GM23338 (cell line): ENCODE measurements around the gene FANCC. TPM values are rescaled to one million over a fixed set of nuclear protein-coding genes. Genes with fewer than 3 reads are reported as not detected.

Source experiments
- ATAC-seq: fragments of 200-7000 bp; cut with Tn5 transposase; 3 replicates; pipeline ENCODE4 v1.9.1; 2020
- DNase-seq: peaks from one replicate; pipeline ENCODE4 v3.0.0-alpha.2; 2015; ENCODE audit warnings: low spot score
- H2AFZ ChIP-seq: fragments of 200-600 bp; sonication (generic); 2 replicates; pipeline ENCODE4 v1.8.0; 2016; ENCODE audit warnings: antibody characterized with exemption, mild to moderate bottlenecking, moderate library complexity
- H3F3A ChIP-seq: fragments of 200-600 bp; sonication (generic); replicated peaks from 2 replicates; pipeline ENCODE4 v1.8.0; 2017; ENCODE audit warnings: antibody characterized with exemption, mixed run types, low read depth
- H3K27ac ChIP-seq: fragments of 200-600 bp; sonication (generic); 2 replicates; pipeline ENCODE4 v1.6.1; 2016; ENCODE audit warnings: low read depth
- H3K27me3 ChIP-seq: fragments of 200-600 bp; sonication (generic); 2 replicates; pipeline ENCODE4 v1.8.0; 2016; ENCODE audit warnings: mild to moderate bottlenecking, mixed run types, moderate library complexity; ENCODE audit not compliant: insufficient read depth
- H3K36me3 ChIP-seq: fragments of 200-600 bp; sonication (generic); 2 replicates; pipeline ENCODE4 v1.8.0; 2016; ENCODE audit warnings: mild to moderate bottlenecking; ENCODE audit not compliant: insufficient read depth
- H3K4me1 ChIP-seq: fragments of 200-600 bp; sonication (generic); 2 replicates; pipeline ENCODE4 v1.8.0; 2016; ENCODE audit warnings: mild to moderate bottlenecking, moderate library complexity; ENCODE audit not compliant: insufficient read depth
- H3K4me2 ChIP-seq: fragments of 200-600 bp; sonication (generic); 2 replicates; pipeline ENCODE4 v1.7.1; 2017; ENCODE audit warnings: mixed run types
- H3K4me3 ChIP-seq: fragments of 200-600 bp; sonication (generic); 2 replicates; pipeline ENCODE4 v1.6.1; 2016; ENCODE audit warnings: mixed run types
- H3K79me2 ChIP-seq: fragments of 200-600 bp; sonication (generic); replicated peaks from 2 replicates; pipeline ENCODE4 v1.8.0; 2017; ENCODE audit warnings: mild to moderate bottlenecking; ENCODE audit not compliant: insufficient read depth
- H3K9me2 ChIP-seq: fragments of 200-600 bp; sonication (generic); 2 replicates; pipeline ENCODE4 v1.8.0; 2017; ENCODE audit not compliant: insufficient read depth
- H4K20me1 ChIP-seq: fragments of 200-600 bp; sonication (generic); replicated peaks from 2 replicates; pipeline ENCODE4 v1.8.0; 2017; ENCODE audit warnings: mild to moderate bottlenecking; ENCODE audit not compliant: insufficient read depth
- H3K27ac Mint-ChIP-seq: 2 replicates; pipeline ENCODE4 v1.8.0; 2020; ENCODE audit warnings: inconsistent platforms, mild to moderate bottlenecking, moderate library complexity, mixed read lengths
- H3K27me3 Mint-ChIP-seq: 3 replicates; pipeline ENCODE4 v1.8.0; 2022; ENCODE audit warnings: low read depth, mild to moderate bottlenecking, moderate library complexity, mixed read lengths, inconsistent platforms; ENCODE audit not compliant: insufficient read depth, poor library complexity
- H3K36me3 Mint-ChIP-seq: 3 replicates; pipeline ENCODE4 v1.8.0; 2021; ENCODE audit warnings: low read depth, mild to moderate bottlenecking, inconsistent platforms, moderate library complexity, mixed read lengths
- H3K4me1 Mint-ChIP-seq: 3 replicates; pipeline ENCODE4 v1.8.0; 2020; ENCODE audit warnings: mild to moderate bottlenecking, inconsistent platforms, mixed read lengths
- H3K4me3 Mint-ChIP-seq: 3 replicates; pipeline ENCODE4 v1.8.0; 2021; ENCODE audit warnings: moderate library complexity, mild to moderate bottlenecking, inconsistent platforms, mixed read lengths
- H3K9me3 Mint-ChIP-seq: 3 replicates; pipeline ENCODE4 v1.8.0; 2020; ENCODE audit warnings: moderate library complexity, mild to moderate bottlenecking, inconsistent platforms, mixed read lengths
- EZH2phosphoT487 ChIP-seq: fragments of 200-600 bp; sonication (generic); IDR thresholded peaks from one replicate; pipeline ENCODE4 v1.8.1; 2018; ENCODE audit warnings: antibody characterized with exemption; ENCODE audit not compliant: unreplicated experiment
- NANOG ChIP-seq: IDR thresholded peaks from 2 replicates; pipeline ENCODE4 v1.6.1; 2016; ENCODE audit warnings: antibody characterized with exemption, borderline replicate concordance
- POLR2AphosphoS5 ChIP-seq: IDR thresholded peaks from 2 replicates; pipeline ENCODE4 v1.6.1; 2016; ENCODE audit warnings: antibody characterized with exemption, low read depth
- STAT1 ChIP-seq: IDR thresholded peaks from one replicate; pipeline ENCODE4 v1.6.1; 2016; ENCODE audit warnings: antibody characterized with exemption; ENCODE audit not compliant: unreplicated experiment
- polyA plus RNA-seq: library from polyadenylated mRNA; unstranded; fragments of >200 nt; fragmentation: Nextera tagmentation; extraction: Ambion mirVana; gene quantifications from 2 replicates; pipeline ENCODE4 v1.2.1, GENCODE V29; 2016
- total RNA-seq: library from RNA; depleted of rRNA; stranded (reverse); fragments of >200 nt; shearing (Covaris generic); gene quantifications from 2 replicates; pipeline ENCODE4 v1.2.3, GENCODE V29; 2014
- TF ChIP-seq, protein P1 (sequence below), 2 experiments: fragments of 200-600 bp in 1 of 2; sonication (generic) in 1 of 2; conservative IDR thresholded peaks; 2 replicates each; pipeline versions ENCODE4 v1.5.1 to v1.6.1; 2016 to 2017; ENCODE audit warnings: antibody characterized with exemption in 2 of 2, low read depth in 2 of 2, mild to moderate bottlenecking in 2 of 2, moderate library complexity in 1 of 2
- TF ChIP-seq, protein P2 (sequence below): IDR thresholded peaks from one replicate; pipeline ENCODE4 v1.6.1; 2018; ENCODE audit warnings: antibody characterized with exemption; ENCODE audit not compliant: unreplicated experiment
- TF ChIP-seq, protein P3 (sequence below): IDR thresholded peaks from 2 replicates; pipeline ENCODE4 v1.6.1; 2016; ENCODE audit warnings: antibody characterized with exemption

FANCC gene
- total and polyA plus RNA-seq, 2 experiments from 2014 or later: 7.8 to 18.1 TPM

DNA sequence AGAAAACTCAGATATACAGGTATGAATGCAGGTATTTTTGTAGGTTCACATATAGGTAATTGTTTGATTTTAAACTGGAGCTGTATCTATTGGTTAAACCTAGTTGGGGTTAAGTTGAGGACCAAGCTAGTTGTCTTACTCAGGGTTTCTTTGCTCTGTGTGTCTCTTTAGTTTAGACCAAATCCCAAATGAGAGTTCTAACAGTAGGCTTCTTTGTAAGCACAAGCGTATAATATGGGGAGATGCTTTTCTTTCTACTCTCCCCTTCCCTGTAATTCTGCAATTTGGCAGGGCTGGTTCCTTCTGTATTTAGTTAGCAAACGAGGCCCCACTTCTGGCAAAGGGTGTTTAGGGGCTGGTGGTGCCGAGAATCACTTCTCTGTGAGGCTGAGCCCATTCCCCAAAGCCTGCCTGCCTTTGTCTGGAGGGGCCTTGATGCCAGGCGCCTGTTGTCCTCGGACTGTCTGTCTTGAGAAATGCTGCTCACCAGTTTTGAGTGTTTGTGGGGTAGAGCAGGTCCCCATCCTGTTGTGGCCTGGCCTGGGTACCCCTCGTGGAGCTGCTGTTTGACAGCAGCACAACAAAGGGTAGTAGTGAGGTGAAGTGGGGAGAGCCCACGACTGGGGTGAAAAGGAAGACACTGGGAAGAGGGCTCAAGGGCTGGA is 259.3 kb downstream of the FANCC start:
- Histone ChIP-seq H3K36me3 (no peaks in the 10 kb centered on the region), H3K27ac (no peak overlapping the region), H4K20me1 (no peaks in the 10 kb centered on the region), H3K79me2 (no peaks in the 10 kb centered on the region), H3K4me2 (no peak overlapping the region), H3K4me3 (no peak overlapping the region), H3F3A (no peaks in the 10 kb centered on the region), H3K4me1 (peaks cover 18% of the 10 kb centered on the region), H3K9me2 (no peaks in the 10 kb centered on the region), H3K27me3 (no peaks in the 10 kb centered on the region), H2AFZ (no peak overlapping the region)
- TF ChIP-seq EZH2phosphoT487 (no peak), NANOG (no peak), POLR2AphosphoS5 (no peak)
- TF ChIP-seq, protein P1, sequence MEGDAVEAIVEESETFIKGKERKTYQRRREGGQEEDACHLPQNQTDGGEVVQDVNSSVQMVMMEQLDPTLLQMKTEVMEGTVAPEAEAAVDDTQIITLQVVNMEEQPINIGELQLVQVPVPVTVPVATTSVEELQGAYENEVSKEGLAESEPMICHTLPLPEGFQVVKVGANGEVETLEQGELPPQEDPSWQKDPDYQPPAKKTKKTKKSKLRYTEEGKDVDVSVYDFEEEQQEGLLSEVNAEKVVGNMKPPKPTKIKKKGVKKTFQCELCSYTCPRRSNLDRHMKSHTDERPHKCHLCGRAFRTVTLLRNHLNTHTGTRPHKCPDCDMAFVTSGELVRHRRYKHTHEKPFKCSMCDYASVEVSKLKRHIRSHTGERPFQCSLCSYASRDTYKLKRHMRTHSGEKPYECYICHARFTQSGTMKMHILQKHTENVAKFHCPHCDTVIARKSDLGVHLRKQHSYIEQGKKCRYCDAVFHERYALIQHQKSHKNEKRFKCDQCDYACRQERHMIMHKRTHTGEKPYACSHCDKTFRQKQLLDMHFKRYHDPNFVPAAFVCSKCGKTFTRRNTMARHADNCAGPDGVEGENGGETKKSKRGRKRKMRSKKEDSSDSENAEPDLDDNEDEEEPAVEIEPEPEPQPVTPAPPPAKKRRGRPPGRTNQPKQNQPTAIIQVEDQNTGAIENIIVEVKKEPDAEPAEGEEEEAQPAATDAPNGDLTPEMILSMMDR (conservative IDR thresholded peaks at IDR 0.05; ENCODE audit: low read depth in 2 of 2): no peak
- TF ChIP-seq, protein P2, sequence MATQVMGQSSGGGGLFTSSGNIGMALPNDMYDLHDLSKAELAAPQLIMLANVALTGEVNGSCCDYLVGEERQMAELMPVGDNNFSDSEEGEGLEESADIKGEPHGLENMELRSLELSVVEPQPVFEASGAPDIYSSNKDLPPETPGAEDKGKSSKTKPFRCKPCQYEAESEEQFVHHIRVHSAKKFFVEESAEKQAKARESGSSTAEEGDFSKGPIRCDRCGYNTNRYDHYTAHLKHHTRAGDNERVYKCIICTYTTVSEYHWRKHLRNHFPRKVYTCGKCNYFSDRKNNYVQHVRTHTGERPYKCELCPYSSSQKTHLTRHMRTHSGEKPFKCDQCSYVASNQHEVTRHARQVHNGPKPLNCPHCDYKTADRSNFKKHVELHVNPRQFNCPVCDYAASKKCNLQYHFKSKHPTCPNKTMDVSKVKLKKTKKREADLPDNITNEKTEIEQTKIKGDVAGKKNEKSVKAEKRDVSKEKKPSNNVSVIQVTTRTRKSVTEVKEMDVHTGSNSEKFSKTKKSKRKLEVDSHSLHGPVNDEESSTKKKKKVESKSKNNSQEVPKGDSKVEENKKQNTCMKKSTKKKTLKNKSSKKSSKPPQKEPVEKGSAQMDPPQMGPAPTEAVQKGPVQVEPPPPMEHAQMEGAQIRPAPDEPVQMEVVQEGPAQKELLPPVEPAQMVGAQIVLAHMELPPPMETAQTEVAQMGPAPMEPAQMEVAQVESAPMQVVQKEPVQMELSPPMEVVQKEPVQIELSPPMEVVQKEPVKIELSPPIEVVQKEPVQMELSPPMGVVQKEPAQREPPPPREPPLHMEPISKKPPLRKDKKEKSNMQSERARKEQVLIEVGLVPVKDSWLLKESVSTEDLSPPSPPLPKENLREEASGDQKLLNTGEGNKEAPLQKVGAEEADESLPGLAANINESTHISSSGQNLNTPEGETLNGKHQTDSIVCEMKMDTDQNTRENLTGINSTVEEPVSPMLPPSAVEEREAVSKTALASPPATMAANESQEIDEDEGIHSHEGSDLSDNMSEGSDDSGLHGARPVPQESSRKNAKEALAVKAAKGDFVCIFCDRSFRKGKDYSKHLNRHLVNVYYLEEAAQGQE: no peak
- Mint-ChIP-seq H3K4me3 (no peak overlapping the region), H3K36me3 (no peaks in the 10 kb centered on the region), H3K4me1 (peaks cover 45% of the 10 kb centered on the region), H3K27me3 (peaks cover 9% of the 10 kb centered on the region), H3K27ac (0 out of 2 replicates have a peak overlapping the region, but pooled peaks have one; percentile 24), H3K9me3 (no peaks in the 10 kb centered on the region)
- DNase-seq (no peak), ATAC-seq (no peak)

DNA sequence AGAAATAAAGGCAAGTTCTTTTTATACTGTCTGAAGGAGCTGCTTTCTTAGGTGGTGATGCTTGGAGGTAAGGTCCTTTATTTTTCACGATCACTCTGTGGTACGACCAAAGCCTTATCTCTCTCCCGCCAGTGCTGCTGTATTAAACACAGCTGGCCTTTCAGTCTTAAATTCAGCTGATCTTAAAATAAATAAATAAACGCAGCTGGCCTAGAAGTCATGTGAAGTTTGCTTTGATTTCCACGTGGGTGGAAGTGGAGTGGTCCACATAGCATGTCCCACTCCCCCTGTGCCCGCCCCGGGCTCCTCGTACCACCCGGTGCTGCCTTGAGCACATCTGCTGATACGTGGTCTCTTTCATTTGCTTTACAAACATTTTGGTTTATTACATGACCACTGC is 260.4 kb downstream of the FANCC start:
- DNase-seq (no peak), ATAC-seq (no peak)
- Mint-ChIP-seq H3K4me3 (no peak overlapping the region), H3K36me3 (no peaks in the 10 kb centered on the region), H3K27ac (no peak overlapping the region), H3K9me3 (no peaks in the 10 kb centered on the region), H3K27me3 (peaks cover 9% of the 10 kb centered on the region), H3K4me1 (peaks cover 38% of the 10 kb centered on the region)
- Histone ChIP-seq H3K4me3 (no peak overlapping the region), H3K36me3 (no peaks in the 10 kb centered on the region), H2AFZ (no peak overlapping the region), H3K4me1 (peaks cover 18% of the 10 kb centered on the region), H4K20me1 (no peaks in the 10 kb centered on the region; the same call in 1 of the 2 replicates), H3K9me2 (no peaks in the 10 kb centered on the region), H3K79me2 (no peaks in the 10 kb centered on the region), H3F3A (no peaks in the 10 kb centered on the region), H3K4me2 (no peak overlapping the region), H3K27ac (no peak overlapping the region), H3K27me3 (no peaks in the 10 kb centered on the region)
- TF ChIP-seq STAT1: no peak
- no peak for TF ChIP-seq POLR2AphosphoS5
- TF ChIP-seq, protein P3, sequence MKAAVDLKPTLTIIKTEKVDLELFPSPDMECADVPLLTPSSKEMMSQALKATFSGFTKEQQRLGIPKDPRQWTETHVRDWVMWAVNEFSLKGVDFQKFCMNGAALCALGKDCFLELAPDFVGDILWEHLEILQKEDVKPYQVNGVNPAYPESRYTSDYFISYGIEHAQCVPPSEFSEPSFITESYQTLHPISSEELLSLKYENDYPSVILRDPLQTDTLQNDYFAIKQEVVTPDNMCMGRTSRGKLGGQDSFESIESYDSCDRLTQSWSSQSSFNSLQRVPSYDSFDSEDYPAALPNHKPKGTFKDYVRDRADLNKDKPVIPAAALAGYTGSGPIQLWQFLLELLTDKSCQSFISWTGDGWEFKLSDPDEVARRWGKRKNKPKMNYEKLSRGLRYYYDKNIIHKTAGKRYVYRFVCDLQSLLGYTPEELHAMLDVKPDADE: no peak
- TF ChIP-seq, protein P1 (conservative IDR thresholded peaks at IDR 0.05; ENCODE audit: low read depth in 2 of 2): no peak
